HG02623 (cell line): Measurements from ENCODE around the gene INO80D.
"Not testable (repeated sequence)": the region's sequence is repeated elsewhere in the genome, so short reads cannot be mapped to it uniquely, and the experiment has no call there.

ENCODE experiments used
- ATAC-seq: cut with Tn5 transposase; IDR thresholded peaks from one replicate; pipeline ENCODE4 v1.9.1; 2021; ENCODE audit warnings: moderate library complexity; ENCODE audit not compliant: unreplicated experiment

The INO80D gene

DNA sequence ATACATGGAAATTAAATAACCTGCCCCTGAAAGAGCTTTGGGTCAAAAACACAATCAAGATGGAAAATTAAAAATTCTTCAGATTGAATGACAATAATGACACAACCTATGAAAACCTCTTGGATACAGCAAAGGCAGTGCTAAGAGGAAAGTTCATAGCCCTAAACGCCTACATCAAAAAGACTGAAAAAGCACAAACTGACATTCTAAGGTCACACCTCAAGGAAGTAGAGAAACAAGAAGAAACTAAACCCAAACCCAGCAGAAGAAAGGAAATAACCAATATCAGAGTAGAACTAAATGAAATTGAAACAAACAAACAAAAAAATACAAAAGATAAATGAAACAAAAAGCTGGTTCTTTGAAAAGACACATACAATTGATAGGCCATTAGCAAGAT lies 52.5 kb downstream of the INO80D start:
- not testable (repeated sequence) for ATAC-seq

DNA sequence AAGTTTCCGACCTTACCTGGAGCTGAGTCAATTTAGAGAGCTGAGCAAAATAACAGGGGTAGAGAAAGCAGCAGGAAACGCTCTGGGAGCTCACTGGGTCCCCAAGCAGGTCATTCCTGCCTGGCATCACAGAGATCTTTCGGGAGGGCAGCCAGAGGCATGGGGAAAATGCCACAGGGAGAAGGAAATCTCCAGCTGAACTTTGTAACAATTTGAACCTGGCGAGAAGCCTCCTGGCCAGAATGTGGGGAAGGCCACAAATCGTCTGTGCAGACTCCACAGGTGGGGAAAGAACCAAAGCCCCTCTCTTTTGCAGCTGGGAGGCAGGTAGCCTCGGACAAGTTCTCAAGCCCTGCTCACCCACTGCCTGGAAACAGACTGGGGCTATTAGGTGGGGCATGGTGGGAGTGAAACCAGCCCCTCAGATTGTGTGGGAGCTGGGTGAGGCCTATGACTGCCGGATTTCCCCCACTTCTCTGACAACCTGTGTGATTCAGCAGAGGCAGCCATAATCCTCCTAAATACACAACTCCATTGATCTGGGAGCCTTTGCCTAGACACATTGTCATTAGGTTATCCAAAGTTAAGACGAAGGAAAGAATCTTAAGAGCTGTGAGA lies 53.9 kb downstream of the INO80D start:
- no peak for ATAC-seq

DNA sequence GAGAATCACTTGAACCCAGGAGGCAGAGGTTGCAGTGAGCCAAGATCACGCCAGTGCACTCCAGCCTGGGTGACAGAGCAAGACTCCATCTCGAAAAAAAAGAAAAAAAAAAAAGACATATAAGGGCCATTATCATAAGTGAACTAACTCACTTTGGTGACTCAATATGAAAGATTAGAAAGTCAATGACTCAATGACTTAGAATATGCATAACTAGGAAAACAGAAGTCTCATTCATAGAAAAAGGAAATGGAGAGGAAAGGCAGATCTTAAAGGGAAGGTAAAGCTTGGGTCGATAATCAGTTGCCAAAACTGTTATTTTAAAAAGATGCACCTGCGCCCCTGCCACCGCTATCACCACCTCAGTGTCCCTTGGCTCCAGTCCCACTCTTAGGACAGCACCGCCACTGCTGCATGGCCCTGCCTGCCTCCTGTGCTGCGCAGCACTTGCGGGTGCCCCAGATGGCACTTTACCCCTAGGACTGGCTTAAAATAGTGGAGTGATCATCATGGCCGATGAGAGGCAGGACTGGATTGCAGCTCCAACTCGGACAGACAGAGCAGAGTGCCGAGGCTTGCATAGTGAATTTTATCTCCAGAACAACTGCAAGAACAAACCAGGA lies 54.7 kb downstream of the INO80D start:
- ATAC-seq, result peak; percentile 58

DNA sequence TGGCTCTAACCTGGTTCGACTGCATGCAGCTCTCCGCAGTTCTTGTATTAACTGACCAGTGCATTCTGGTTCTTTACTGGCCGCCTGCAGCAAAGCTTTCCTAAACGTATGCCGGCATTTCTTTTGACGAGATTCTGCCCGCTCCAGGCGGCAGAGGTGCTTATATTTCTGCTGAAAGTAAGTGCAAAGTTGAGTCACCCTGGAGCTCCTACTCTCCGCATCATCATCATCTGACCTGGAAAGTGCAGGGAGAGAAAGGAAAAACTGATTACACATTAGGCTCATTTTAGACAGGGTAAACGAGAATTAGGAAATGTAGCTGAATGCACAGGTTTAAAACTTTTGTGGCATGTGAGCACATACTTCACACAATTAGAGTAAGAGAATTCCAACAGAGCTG lies 57.9 kb downstream of the INO80D start:
- ATAC-seq, result no peak

DNA sequence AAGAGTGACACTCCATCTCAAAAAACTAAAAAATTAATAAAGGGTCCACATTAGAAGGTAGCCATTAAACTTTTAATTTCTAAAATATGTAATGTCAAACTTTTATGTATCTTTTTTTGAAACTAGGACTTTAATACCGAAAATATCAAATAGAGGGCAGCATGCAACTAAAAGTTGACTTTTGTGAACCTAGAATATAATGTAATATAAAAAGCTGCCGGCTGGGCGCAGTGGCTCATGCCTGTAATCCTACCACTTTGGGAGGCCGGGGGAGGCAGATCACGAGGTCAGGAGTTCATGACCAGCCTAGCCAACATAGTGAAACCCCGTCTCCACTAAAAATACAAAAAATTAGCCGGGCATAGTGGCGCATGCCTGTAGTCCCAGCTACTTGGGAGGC lies 62.8 kb downstream of the INO80D start:
- no peak for ATAC-seq

DNA sequence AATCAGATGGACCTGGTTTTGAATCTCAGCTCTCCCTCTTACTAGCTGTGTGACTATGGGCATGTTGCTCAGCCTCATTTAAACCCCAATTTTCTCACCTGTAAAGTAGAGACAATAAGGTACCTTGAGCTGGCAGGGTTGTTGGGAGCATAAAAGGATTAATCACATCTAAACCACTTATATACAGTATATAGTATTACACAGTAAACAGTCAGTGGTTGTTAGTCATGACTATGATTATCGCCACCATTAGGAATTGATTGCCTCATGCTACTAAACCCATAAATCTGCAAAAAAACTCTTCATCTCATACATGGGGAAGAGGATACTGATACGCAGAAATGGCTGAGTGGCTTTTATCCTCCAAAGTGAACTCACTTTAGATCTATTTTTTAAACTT lies 65.8 kb downstream of the INO80D start:
- no peak for ATAC-seq

DNA sequence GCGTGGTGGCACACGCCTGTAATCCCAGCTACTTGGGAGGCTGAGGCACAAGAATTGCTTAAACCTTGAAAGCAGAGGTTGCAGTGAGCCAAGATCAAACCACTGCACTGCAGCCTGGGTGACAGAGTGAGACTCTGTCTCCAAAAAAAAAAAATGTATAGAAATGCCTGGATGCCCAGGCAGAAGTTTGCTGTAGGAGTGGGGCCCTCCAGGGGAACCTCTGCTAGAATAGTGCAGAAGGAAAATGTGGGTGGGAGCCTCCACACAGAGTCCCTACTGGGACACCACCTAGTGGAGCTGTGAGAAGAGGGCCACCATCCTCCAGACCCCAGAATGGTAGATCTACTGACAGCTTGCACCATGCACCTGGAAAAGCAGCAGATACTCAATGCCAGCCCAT lies 70.2 kb downstream of the INO80D start:
- not testable (repeated sequence) for ATAC-seq

DNA sequence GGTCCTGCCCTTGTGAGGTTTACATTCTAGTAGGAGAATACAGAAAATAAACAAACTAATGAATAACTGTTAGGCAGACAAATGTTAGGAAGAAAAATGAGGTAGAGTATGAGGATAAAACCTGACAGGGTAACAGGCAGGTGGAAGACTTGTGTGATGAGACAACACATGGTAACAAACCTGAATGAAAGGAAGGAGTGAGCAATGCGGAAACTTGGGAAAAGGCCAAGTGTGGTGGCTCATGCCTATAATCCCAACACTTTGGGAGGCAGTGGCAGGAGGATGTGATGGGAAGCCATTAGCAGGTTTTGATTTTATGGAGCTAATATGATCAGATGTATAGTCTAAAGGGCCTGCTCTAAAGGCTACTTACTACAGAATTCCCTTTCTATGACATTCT lies 74.2 kb downstream of the INO80D start:
- no peak for ATAC-seq

DNA sequence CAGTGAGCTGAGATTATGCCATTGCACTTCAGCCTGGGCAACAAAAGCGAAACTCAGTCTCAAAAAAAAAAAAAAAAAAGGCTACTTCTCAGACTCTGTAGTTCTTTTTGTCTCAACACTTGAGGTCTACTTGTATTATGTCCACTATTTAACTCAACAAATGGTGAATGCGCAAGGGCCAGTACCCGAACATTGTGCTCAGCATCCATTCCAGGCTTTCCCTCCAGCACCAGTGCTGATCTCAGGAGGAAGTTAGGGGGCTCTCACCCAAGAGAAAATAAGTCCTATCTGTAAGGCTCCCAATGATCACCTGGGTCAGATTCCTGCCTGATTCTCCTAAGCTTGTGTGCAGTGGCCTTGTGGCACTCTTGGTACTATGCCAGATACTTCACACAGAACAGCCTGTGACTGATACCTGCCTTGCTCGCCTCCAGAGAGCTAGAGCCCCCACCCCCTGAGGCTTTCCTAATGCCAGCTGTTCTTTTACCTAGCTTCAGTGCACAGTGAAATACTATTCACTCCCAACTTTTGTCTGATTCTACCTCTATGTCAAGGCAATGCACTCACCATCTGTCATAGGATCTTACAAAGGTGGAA lies 74.9 kb downstream of the INO80D start:
- ATAC-seq, result no peak

DNA sequence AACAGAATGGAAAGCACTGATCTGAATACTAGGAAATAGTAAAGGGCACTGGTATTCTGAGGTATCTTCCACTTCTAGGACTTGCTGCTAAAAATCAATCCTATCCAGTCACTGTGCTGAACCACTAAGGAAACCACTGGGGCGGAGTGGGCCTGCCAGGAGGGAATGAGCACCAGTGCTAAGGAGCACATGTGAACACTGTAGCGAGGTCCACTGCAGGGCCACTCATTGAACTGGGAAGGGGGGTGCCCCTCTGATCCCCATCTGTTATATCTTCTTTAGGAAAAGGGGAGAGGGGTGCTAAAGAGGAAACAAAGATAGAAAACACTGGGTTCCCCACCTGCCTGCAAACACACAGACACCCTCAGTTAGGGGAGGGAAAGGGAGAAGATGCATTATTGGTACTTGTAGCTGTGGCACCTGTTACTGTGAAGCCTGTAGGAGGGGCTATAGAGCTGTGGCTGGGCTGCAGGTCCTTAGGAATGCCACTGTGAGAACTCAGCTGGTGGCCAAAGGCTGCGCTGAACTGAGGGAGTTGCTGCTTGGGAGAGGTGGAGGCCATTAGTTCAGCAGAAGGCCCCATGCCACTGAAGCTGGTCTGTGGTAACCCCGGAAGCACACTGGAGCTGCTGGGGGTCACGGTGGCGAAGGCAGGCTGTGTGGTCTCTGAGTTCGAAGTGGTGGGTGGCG lies 81.8 kb downstream of the INO80D start:
- ATAC-seq, result no peak

DNA sequence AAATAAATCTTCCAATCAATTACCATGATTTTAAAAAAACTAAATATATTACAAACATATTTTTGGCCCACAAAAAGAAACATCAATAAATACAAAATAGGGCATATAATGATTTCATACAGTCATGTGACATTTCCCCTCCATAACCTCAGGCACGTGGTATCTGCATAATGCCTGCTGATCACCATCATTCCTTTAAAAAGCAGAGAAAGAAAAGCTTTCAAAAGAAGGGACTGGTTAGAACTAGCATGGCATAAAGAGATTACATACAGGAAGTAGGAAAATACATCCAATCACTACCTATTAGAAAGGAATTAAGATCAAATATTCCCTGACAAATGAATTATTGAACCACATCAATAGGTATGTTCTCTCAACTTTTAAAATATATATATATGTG lies 83.5 kb downstream of the INO80D start:
- ATAC-seq, result no peak

DNA sequence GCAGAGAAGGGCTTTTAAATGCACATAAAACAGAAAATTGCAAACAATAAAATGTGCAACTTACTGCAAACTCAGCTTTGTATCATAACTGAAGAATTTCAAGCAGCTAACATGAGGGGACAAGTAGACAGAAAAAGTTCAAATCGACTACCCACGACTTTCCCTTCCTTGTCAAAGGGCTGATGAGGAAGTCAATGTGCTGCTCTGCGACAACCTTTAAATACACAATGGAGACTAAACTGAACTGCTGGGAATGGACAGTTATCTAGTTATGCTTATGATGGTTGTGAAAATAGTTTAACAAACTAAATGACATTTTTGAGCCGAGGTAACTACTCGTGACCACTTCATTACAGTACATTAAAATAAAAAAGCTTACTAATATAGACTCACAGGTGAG lies 84.1 kb downstream of the INO80D start:
- no peak for ATAC-seq

DNA sequence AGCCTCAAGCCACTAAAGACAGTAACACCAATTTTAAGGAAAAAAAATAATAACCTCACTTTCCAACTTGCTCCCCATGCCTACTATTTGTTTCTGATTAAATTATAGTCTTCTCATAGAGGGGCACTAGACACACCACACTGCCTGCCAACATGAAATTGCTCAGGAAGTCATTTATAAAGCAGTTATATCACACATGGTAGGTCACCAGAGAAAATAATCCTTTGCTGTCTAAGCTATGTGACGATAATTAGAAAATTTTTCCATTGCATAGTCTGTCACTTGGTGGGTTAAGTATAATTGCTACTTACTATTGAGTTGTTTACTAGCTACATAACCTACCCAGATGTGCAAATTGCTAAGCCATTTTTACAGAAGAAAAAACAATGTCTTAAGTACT lies 85.2 kb downstream of the INO80D start:
- no peak for ATAC-seq

DNA sequence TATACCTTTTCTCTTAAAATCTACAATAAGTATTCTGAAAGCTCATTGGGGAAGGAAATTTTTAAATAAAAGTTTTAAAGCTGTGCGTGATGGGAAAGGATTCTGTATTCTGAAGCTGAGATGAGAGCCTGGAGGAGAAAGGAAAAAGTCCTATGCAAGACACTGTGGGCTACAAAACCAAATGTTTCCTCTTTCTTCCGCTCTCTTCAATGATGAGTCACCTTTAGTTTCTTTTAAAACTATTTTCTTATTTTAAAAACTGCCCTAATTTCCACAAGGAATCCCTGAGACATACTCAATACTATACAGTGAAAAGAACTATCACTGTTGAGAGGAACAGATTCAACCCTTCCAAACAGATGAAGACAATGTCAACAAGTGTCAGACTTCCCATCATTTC lies 87.4 kb downstream of the INO80D start:
- no peak for ATAC-seq

DNA sequence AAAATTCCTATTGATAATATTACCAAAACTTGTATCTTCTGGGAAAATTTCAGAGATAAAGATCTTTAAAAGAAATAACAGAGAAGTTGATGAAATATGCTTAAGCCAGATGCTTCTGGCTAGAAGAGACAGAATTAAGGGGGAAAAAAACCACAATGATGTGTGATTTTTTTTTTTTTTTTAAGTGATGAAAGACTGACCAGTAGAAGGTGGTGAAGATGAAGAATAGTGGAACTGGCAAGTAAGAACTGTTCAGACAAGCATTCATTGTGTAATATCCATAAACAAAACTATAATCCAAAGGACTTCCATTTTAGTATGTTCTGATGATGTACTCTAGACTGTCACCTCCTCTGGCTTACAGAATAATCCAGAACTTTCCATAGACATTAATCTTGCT lies 89.8 kb downstream of the INO80D start:
- ATAC-seq, result no peak

DNA sequence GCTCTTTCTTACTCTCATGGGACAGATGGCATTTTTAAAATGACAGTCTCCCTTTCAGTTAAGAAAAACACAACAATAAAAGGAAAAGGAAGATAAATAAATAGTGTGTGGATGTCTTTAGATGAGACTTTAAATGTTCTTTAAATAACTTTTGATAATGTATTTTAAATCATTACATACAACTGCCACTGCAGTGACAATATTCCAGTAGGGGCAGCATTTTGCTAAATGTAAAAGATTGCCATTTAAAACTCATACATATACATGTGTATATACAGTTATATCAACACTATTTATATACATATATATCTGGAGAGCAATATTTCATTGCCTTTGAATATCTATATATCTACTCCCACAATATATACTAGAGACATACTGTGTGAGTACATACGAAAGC lies 90.7 kb downstream of the INO80D start:
- ATAC-seq, result no peak

DNA sequence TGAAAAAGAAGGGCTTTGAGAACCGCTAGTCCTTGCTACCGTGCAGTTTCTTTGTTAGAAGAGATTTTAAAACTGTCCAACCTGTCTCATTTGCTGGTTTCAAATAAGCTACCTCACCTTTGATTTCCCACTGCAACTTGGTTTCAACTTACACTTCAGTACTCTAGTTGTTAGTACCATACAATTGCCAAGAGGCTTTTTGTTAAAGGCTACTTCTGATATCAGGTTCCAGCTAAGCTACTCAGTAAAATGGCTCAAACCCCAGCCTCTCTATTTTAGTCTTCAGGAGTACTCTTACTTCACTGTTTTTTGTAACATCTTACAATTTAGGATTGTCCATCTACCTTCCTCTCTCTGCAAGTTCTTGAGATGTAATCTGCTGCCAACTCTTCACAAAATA lies 91.6 kb downstream of the INO80D start:
- no peak for ATAC-seq

DNA sequence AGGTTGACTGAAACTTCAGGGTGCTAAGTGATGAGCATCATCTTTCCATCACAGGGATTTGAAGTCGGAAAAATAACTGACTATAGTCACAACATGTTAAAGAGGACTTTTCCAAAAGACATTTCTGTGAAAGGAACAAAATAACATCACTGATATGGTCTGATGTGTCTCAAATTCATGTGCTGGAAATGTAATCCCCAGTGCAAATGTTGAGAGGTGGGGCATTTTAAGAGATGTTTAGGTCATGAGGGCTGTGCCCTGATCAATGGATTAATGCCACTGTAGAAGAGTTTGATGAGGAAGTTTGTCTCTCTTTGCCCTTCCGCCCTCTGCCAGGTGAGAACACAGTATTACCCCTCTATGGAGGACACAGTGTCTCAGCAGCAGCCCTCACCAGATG lies 95.9 kb downstream of the INO80D start:
- ATAC-seq, result no peak

DNA sequence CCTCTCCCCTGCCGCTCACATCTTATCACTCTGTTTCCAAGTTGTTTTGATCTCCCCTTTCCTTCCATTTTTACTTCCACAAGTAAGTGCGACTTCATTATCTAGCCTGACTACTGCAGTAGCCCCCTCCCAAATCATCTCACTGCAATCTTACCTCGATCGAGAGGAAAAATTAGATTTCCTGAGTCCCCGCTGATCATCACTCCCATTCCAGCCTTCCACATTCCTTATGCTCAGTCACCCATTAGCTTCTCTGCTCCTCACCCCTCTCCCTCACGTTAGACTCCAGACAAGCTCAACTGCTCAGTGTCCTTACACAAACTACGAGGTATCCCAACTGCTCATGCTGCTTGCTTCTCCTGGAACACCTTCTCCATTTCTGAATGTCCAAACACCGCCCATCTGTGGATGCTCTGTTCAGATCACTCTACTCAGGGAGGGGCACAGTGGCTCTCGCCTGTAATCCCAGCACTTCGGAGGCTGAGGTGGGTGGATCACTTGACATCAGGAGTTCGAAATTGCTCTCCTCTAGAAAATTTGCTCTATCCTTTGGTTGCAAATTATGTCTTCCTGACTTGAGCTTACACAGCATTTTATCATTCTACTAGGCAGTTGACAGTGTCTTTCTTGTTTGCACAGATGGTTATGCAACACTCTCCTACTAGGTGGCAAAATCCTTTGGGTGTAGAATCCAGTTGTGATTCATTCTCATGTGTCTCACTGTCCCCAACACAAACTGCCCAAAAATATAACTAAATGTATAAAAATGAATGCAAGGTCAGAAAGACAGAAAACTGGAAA lies 96.5 kb downstream of the INO80D start:
- ATAC-seq, result no peak

DNA sequence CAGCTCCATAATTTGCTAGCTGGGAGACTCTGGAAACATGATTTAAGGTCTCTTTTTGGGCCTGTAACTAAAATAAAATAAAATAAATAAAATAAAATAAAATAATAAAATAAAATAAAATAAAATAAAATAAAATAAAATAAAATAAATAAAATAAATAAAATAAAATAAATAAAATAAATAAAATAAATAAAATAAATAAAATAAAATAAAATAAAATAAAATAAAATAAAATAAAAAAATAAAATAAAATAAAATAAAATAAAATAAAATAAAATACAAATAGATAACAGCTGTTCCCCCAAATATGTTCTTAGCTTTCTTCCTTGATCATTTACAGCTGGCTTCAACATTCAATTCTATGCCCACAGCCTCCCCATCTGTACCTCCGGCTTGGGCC lies 97.3 kb downstream of the INO80D start:
- ATAC-seq, result not testable (repeated sequence)

DNA sequence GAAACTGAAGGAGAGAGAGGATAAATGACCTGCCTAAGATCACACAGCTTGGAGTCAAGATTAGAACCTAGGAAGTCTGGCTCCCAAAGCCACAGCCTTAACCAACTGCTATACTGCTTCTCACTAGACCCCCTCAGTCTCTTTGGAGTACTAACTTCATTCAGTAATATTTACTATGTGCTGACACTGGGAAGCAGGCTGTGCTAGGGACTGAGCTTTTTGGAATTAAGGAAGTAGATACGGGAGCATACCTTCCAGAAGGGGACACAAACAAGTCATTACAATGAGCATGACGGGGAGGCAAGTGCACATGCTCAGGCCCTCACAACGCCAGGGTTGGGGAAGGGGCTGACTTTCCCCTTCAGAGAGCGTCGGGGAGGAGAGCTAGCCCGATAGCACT lies 97.7 kb downstream of the INO80D start:
- ATAC-seq, result no peak
